GM13976 (cell line): ENCODE measurements around the gene PHACTR1.
"Not testable (repeated sequence)": the region's sequence is repeated elsewhere in the genome, so short reads cannot be mapped to it uniquely, and the experiment has no call there.

Source experiments
- DNase-seq: peaks from one replicate; pipeline ENCODE4 v3.0.0; 2012; ENCODE audit warnings: low spot score
- in situ Hi-C: fragments of 300-500 bp; cut with MboI; formaldehyde crosslinking; loops from one replicate; pipeline ENCODE4 v1.12.0; 2022; ENCODE audit warnings: low sequenced_read_pairs, mixed read lengths, inconsistent platforms; ENCODE audit not compliant: unreplicated experiment
- TF ChIP-seq, protein P1 (sequence below): IDR thresholded peaks from 2 replicates; pipeline ENCODE4 v1.5.1; 2012; ENCODE audit warnings: borderline replicate concordance, mild to moderate bottlenecking; ENCODE audit not compliant: insufficient read depth; ENCODE audit errors: extremely low read depth, missing control alignments, control extremely low read depth

Gene PHACTR1

DNA sequence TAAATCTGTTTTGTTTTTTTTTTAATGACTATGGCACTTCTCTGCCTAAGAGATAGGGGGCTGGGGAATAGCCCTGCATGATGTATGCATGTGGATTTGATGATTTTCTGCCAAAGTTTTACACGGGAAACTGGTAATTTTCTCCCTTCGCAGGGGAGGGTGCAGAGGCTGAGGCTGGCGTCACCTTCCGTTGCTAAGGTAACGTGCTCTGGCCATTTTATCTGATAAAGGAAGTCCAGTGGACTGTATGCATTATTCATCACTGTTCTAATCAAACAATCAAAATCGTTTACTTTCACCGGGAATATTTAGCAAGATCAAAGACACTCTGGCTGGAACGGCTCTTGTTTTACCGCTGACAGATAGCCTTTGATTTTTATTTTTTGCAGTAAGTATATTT is 789 bp downstream of the PHACTR1 start:
- TF ChIP-seq, protein P1, sequence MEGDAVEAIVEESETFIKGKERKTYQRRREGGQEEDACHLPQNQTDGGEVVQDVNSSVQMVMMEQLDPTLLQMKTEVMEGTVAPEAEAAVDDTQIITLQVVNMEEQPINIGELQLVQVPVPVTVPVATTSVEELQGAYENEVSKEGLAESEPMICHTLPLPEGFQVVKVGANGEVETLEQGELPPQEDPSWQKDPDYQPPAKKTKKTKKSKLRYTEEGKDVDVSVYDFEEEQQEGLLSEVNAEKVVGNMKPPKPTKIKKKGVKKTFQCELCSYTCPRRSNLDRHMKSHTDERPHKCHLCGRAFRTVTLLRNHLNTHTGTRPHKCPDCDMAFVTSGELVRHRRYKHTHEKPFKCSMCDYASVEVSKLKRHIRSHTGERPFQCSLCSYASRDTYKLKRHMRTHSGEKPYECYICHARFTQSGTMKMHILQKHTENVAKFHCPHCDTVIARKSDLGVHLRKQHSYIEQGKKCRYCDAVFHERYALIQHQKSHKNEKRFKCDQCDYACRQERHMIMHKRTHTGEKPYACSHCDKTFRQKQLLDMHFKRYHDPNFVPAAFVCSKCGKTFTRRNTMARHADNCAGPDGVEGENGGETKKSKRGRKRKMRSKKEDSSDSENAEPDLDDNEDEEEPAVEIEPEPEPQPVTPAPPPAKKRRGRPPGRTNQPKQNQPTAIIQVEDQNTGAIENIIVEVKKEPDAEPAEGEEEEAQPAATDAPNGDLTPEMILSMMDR: no peak
- in situ Hi-C loops: no loop called here
- no peak for DNase-seq

DNA sequence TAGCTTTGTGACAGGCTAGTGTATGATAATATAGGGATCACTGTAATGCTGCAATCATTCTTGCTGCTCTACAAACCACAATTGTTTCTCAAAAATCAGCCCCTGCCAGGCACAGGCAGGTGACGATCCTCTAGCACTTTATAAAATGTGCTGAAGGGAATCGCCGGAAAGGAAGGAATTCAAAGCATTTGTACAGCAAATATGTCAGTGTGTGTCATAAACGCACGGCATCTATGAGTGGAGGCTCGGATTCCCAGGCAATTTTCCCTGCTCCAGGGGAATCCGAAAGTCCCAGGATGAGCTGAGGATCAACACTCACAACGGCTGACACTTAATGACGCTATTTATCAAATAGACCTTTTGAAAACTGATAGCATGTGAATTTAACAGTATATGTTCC is 1.4 kb downstream of the PHACTR1 start:
- no peak for DNase-seq
- TF ChIP-seq, protein P1: no peak
- in situ Hi-C loops: no loop called here

DNA sequence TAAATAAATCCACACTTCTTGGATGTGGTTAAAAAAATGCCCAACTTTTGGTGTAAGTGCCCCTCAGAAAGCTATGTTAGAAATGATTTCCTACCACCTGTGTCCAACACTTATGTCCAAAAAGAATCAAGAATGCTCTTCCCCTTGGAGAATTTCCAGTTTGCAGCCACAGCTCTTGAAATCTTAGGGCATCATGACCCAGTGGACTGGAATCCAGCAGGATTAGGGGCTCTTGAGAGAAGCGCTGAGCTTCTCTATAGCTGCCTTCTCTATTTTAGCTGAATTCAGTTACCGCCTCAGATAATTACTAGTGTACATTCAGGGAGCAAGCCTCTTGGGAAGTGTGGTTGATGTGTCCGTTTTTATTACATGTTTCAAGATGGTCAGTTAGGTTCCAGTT is 2.5 kb downstream of the PHACTR1 start:
- TF ChIP-seq, protein P1: no peak
- DNase-seq: no peak
- in situ Hi-C loops: no loop called here

DNA sequence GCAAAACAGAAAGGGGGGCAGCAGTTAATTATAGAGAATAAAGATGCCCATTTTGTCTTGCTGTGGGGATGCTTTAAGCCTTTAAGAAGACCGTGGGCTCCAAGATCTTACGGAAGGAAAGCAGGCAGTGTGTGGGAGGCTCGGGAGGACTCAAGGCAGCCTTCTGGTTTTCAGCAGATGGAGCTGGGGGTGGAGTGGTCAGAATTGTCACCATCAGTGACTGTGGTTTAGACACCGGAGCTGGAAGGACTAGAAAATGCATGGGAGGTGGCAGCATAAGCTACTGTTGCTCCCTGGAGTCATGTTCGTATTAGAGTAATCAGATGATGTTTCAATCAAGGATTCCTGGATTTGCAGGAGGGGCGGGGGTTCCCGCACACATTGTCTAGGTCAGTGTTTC is 3.7 kb downstream of the PHACTR1 start:
- no peak for DNase-seq
- TF ChIP-seq, protein P1: no peak
- in situ Hi-C loops: no loop called here

DNA sequence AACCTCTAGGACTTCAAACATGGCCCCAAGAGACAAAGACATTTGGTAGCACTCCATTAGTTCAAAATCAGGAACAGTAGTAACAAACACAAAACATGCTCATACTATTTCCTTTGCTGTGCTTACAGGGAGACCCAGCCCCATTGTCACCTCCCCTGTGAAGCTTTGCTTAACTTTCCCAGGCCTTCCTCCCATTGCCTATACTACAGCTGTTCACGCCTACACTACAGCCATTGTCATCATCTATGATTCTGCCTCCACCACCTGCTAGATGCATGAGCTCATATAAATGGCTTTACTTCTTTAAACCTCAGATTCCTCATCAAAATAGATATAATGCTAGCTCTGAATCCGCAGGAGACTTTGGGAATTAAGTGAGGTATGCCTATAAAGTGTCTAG is 8.7 kb downstream of the PHACTR1 start:
- DNase-seq: no peak
- in situ Hi-C loops: no loop called here
- TF ChIP-seq, protein P1: no peak

DNA sequence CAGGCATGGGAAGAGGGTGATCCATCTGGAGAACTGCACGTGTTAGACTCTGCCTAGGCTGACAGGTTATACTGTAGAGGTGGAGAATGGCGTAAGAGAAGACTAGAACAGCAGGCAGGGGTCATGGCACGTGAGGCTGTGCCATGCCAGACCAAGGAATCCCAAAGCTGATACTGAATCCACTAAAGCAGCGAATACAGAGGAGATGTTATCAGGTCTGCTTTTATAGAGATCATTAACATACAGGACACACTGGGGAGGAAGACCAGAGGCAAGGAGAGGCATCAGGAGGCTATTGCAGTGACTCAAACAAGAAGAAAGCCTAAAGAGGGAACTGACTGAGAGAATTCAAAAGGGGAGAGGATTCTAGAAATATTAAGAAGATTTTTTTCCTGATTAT is 12.9 kb downstream of the PHACTR1 start:
- TF ChIP-seq, protein P1: no peak
- in situ Hi-C loops: no loop called here
- DNase-seq: no peak

DNA sequence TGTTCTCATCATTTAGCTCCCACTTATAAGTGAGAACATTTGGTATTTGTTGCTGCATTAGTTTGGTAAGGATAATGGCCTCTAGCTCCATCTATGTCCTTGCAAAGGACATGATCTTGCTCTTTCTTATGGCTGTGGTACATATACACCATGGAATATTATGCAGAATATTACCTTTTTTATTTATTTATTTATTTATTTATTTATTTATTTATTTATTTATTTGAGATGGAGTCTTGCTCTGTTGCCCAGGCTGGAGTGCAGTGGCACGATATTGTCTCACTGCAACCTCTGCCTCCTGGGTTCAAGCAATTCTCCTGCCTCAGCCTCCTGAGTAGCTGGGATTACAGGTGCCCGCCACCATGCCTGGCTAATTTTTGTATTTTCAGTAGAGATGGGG is 14.2 kb downstream of the PHACTR1 start:
- DNase-seq, in situ Hi-C loops: not testable (repeated sequence)
